ENCODE results near the gene MALT1. TPM values are rescaled to one million over a fixed set of nuclear protein-coding genes. Genes with fewer than 3 reads are reported as not detected.
A peak's percentile ranks its signal among the peaks of the same experiment; 100 is the strongest.

Gene MALT1
- total and polyA plus RNA-seq, 2 experiments from 2014 or later = 14.9 to 35.9 TPM

DNA sequence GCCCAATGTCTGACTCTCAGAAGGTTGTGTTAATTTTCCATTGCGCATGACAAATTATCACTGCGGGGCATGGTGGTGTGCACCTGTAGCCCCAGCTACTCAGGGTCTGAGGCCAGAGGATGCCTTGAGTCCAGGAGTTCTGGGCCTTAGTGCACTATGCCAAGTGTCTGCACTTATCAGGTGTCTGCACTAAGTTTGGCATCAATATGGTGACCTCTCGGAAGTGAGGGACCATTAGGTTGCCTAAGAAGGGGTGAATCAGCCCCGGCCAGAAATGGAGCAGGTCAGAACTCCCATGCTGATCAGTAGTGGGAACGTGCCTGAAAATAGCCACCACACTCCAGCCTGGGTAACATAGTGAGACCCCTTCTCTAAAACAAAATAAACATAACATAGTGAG is 131.7 kb downstream of the MALT1 start:
- no peaks in the 10 kb centered on the region for H3K27me3 ChIP-seq
- H3K9me2 ChIP-seq (replicated peaks; ENCODE audit: insufficient read depth) = no peaks in the 10 kb centered on the region
- H2AFZ ChIP-seq = no peak overlapping the region
- H3K36me3 ChIP-seq (replicated peaks; ENCODE audit: insufficient read depth, low read depth) = no peaks in the 10 kb centered on the region
- no peak overlapping the region for H3K4me3 ChIP-seq
- H3K79me2 ChIP-seq = no peaks in the 10 kb centered on the region
- no peaks in the 10 kb centered on the region for H3K9me3 ChIP-seq (ENCODE audit: low read depth)
- DNase-seq (ENCODE audit: low spot score) = no peak
- TF ChIP-seq EZH2 (IDR thresholded peaks at IDR 0.05; ENCODE audit: borderline replicate concordance) (no peak), EZH2phosphoT487 (IDR thresholded peaks at IDR 0.05; ENCODE audit: low read depth, severe bottlenecking, unreplicated experiment) (no peak)
- TF ChIP-seq, protein P1, sequence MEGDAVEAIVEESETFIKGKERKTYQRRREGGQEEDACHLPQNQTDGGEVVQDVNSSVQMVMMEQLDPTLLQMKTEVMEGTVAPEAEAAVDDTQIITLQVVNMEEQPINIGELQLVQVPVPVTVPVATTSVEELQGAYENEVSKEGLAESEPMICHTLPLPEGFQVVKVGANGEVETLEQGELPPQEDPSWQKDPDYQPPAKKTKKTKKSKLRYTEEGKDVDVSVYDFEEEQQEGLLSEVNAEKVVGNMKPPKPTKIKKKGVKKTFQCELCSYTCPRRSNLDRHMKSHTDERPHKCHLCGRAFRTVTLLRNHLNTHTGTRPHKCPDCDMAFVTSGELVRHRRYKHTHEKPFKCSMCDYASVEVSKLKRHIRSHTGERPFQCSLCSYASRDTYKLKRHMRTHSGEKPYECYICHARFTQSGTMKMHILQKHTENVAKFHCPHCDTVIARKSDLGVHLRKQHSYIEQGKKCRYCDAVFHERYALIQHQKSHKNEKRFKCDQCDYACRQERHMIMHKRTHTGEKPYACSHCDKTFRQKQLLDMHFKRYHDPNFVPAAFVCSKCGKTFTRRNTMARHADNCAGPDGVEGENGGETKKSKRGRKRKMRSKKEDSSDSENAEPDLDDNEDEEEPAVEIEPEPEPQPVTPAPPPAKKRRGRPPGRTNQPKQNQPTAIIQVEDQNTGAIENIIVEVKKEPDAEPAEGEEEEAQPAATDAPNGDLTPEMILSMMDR (IDR thresholded peaks at IDR 0.05; ENCODE audit: poor library complexity) = no peak
- H3K4me1 ChIP-seq (ENCODE audit: insufficient read depth) = peaks cover 5% of the 10 kb centered on the region
- no peak overlapping the region for H3K4me2 ChIP-seq
- no peak overlapping the region for H3K27ac ChIP-seq
- WGBS (ENCODE audit: low lambda C conversion rate, missing lambda C conversion rate) = 76% methylated on average over 5 of the region's 5 CpGs
- no peaks in the 10 kb centered on the region for H4K20me1 ChIP-seq (ENCODE audit: insufficient read depth, poor library complexity, severe bottlenecking)

DNA sequence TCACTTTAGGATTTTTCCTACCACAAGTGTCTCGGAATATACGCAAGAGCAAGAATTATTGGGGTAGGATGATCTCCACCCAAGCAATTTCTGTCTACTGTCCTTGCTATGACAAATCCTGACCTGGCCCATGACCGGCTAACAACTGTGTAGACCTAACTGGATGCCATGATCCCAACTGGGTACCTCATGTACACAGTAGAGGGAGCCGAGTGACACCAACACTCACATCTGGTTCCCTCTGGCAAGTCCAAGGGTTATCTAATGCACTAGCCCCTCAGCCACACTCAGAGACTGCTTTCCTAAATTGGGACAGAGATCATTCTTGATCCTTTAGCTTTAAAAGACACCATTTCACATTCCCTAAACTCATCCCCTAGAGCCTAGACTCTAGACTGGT is 132.7 kb downstream of the MALT1 start:
- Histone ChIP-seq H3K79me2 (no peaks in the 10 kb centered on the region), H3K27me3 (no peaks in the 10 kb centered on the region), H3K4me2 (no peak overlapping the region), H4K20me1 (ENCODE audit: insufficient read depth, poor library complexity, severe bottlenecking) (no peaks in the 10 kb centered on the region), H3K9me2 (replicated peaks; ENCODE audit: insufficient read depth) (no peaks in the 10 kb centered on the region), H2AFZ (no peak overlapping the region), H3K9me3 (ENCODE audit: low read depth) (no peaks in the 10 kb centered on the region), H3K27ac (peak overlapping the region; percentile 65), H3K4me3 (no peak overlapping the region), H3K4me1 (ENCODE audit: insufficient read depth) (peaks cover 5% of the 10 kb centered on the region), H3K36me3 (replicated peaks; ENCODE audit: insufficient read depth, low read depth) (no peaks in the 10 kb centered on the region)
- WGBS (ENCODE audit: low lambda C conversion rate, missing lambda C conversion rate) = 100% methylated on average over 4 of the region's 4 CpGs
- no peak for DNase-seq (ENCODE audit: low spot score)
- TF ChIP-seq, protein P1 (IDR thresholded peaks at IDR 0.05; ENCODE audit: poor library complexity) = no peak
- TF ChIP-seq EZH2 (IDR thresholded peaks at IDR 0.05; ENCODE audit: borderline replicate concordance) (no peak), EZH2phosphoT487 (IDR thresholded peaks at IDR 0.05; ENCODE audit: low read depth, severe bottlenecking, unreplicated experiment) (no peak)

Other genes with a start within 250 kb of the MALT1 start
- 22.8 and 25.0 TPM in 2 replicates for gene ALPK2, start 42.4 kb upstream of the MALT1 start, total RNA-seq
- 13.6 and 18.5 TPM in 2 replicates for gene ALPK2, start 42.4 kb upstream of the MALT1 start, polyA plus RNA-seq
- gene ZNF532, start 193.4 kb downstream of the MALT1 start, total RNA-seq = 36.5 and 52.0 TPM in 2 replicates
- 13.6 and 15.9 TPM in 2 replicates for gene ZNF532, start 193.4 kb downstream of the MALT1 start, polyA plus RNA-seq

Measured in hepatocyte (in vitro differentiated cells).